Activated T-cell treated with anti-CD3 and anti-CD28 coated beads, Interleukin-2, amount 50 U/mL, for 72 hours (primary cell): Measurements from ENCODE around the gene FOXF1. TPM values are rescaled to one million over a fixed set of nuclear protein-coding genes. Genes with fewer than 3 reads are reported as not detected.

Experiments
- ATAC-seq, 2 donors: fragments of 150-1000 bp; cut with Tn5 transposase; replicated peaks in 1 of 2; 2 replicates each; pipeline ENCODE4 v1.10.0; 2021; ENCODE audit warnings: moderate library complexity in 2 of 2, mild to moderate bottlenecking in 1 of 2
- DNase-seq, 2 donors: peaks; one replicate each; pipeline ENCODE4 v3.0.0; 2021 to 2022; ENCODE audit warnings: mixed read lengths in 1 of 2
- H3K27ac Mint-ChIP-seq: one replicate; pipeline ENCODE4 v1.8.0; 2022; ENCODE audit warnings: mild to moderate bottlenecking, moderate library complexity, mixed read lengths
- H3K27me3 Mint-ChIP-seq: one replicate; pipeline ENCODE4 v1.8.0; 2022; ENCODE audit warnings: low read depth, mixed read lengths
- H3K36me3 Mint-ChIP-seq, 2 donors: one replicate each; pipeline ENCODE4 v1.8.0; 2022; ENCODE audit warnings: mixed read lengths in 2 of 2, mild to moderate bottlenecking in 1 of 2; ENCODE audit not compliant: insufficient read depth in 2 of 2
- H3K4me1 Mint-ChIP-seq: one replicate; pipeline ENCODE4 v1.8.0; 2022; ENCODE audit warnings: low read depth, mixed read lengths
- H3K4me3 Mint-ChIP-seq, 2 donors: one replicate each; pipeline ENCODE4 v1.8.0; 2022; ENCODE audit warnings: mild to moderate bottlenecking in 2 of 2, mixed read lengths in 2 of 2, moderate library complexity in 2 of 2
- H3K9me3 Mint-ChIP-seq, 2 donors: one replicate each; pipeline ENCODE4 v1.8.0; 2022; ENCODE audit warnings: mixed read lengths in 2 of 2
- total RNA-seq, 2 donors: library from RNA; stranded (reverse); gene quantifications; one replicate each; pipeline ENCODE4 v1.2.3, GENCODE V29; 2022

FOXF1 gene
- total RNA-seq, 2 donors from 2014 or later, result not detected

DNA sequence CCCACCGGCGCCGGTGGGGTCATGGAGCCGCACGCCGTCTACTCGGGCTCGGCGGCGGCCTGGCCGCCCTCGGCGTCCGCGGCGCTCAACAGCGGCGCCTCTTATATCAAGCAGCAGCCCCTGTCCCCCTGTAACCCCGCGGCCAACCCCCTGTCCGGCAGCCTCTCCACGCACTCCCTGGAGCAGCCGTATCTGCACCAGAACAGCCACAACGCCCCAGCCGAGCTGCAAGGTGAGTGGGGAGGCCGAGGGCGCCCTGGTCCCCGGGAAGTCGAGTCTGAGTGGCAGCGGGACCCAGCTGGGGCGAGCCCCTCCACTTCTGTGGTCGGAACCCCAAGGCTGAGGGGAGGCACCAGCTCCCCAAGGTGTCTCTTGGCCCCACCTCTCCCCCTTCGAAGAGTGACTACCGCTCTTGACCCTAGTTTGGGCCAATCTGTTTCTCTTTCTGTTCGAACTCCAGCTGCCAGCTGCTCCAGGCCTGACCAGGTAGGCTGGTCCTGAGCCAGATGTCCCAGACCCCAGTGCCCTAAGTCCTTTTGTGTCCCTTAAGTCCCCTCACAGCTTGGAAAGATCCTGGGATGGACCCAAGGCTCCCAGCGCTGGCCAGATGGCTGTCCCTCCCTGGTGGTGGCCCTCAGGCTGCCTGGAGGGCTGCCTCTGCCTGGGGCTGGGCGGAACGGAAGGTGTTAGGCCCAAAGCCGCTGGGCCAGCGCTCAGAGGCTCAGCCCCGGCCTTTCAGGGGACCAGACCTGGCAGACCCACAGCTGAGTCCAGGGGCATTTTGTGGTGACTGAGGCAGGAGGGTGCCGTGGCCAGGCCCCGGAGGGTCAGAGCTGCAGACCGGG, 1.2 kb downstream of the FOXF1 start:
- no peak for ATAC-seq
- Mint-ChIP-seq H3K9me3 (no peaks in the 10 kb centered on the region), H3K27me3 (peaks cover 68% of the 10 kb centered on the region), H3K4me3 (peak overlapping the region; percentile 52 to 55), H3K27ac (peak overlapping the region; percentile 12), H3K36me3 (peaks cover 2 to 4% of the 10 kb centered on the region in 2 donors), H3K4me1 (peaks cover 16% of the 10 kb centered on the region)
- no peak for DNase-seq

DNA sequence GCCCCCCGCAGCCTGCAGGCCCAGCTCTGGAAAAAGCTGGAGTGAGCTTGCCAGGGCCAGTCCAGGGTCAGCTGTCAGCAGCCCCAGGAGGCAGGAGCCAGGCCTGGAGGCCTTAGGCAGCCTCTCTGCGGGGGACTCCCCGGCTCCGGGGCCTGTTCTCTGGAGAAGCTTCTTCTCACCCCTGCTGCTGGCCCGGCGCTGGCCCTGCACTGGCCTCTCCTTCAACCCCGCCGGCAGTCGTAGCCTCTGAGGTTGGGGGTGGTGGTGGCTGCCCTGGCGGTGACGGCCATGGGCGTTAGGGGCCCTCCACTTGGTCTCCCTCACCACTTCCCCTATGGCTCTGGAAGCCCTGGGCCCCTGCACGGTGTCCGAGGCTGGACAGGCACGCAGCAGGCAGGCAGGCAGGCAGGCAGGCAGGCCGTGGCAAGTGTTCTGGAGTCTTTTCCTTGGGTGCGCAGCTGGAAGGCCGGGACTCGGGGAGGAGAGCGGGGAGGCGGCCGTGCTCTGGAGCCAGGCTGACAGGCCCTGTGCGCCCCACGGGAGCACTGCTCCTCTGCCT, 2.1 kb downstream of the FOXF1 start:
- H3K36me3 Mint-ChIP-seq, result peaks cover 2 to 4% of the 10 kb centered on the region in 2 donors
- no peak for DNase-seq
- H3K4me3 Mint-ChIP-seq, result no peak overlapping the region
- no peaks in the 10 kb centered on the region for H3K9me3 Mint-ChIP-seq
- ATAC-seq, result no peak
- H3K27me3 Mint-ChIP-seq, result peaks cover 68% of the 10 kb centered on the region
- H3K27ac Mint-ChIP-seq, result no peak overlapping the region
- H3K4me1 Mint-ChIP-seq, result peaks cover 12% of the 10 kb centered on the region

DNA sequence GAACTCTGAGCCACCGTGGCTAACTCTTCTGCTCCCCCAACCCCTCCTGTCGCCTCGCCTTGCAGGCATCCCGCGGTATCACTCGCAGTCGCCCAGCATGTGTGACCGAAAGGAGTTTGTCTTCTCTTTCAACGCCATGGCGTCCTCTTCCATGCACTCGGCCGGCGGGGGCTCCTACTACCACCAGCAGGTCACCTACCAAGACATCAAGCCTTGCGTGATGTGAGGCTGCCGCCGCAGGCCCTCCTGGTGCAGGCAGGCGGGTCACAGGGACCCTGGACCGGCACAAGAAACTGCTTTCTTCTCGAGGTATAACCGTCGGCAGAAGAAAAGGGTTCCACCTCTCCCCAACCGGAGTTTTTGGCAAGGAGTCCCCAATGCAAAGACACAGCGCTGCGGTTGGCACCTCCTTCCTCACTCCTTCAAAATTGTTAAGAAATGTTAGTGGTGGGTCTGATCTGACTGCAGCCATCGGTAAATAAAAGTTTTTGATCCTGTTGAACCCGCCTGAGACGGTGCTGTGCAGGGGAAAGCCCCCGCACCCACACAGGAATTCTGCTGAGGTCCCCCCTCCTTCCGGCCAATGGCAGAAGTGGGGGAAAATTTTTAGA, 2.6 kb downstream of the FOXF1 start:
- no peaks in the 10 kb centered on the region for H3K9me3 Mint-ChIP-seq
- DNase-seq, result no peak
- H3K4me1 Mint-ChIP-seq, result peaks cover 7% of the 10 kb centered on the region
- H3K4me3 Mint-ChIP-seq, result no peak overlapping the region
- no peak for ATAC-seq
- H3K27me3 Mint-ChIP-seq, result peaks cover 68% of the 10 kb centered on the region
- H3K27ac Mint-ChIP-seq, result no peak overlapping the region
- peaks cover 2 to 4% of the 10 kb centered on the region in 2 donors for H3K36me3 Mint-ChIP-seq

DNA sequence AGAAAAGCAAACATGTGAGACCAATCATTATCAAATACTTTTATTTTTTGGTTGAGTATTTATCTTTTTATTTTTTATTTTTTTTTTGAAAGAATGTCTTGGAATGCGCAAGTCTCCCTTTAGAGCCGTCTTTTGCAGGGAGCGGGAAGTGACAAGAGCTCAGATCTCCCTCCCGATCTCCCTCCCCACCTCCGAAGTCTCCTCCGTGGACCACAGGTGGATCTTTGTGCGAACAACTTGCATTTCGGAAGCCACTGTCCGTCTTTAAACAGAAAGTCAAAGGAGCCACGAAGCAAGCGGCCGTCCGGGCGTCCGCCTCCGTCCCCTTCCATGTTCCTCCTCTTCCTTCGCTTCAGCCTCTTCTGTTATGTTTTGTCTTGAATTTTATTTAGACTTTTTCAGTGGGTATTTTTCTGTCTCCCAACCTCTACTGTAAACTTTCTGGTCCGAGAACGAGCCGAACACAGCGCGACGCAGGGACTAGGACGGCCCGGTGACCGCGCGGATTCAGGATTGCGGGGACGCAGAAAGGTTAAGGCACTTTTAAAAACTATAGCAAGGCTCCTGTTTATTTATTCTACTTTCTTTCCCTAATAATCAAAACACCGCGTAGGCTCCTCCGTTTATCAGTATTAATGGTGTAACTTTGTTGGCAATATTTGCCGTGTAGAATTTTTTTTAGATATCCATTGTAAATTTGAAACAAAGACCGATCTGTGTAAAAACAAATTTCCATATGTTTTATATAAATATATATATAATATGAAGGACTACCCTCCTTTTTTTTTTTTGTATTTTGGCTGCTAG, 3.3 kb downstream of the FOXF1 start:
- peaks cover 73% of the 10 kb centered on the region for H3K27me3 Mint-ChIP-seq
- DNase-seq (no peak), ATAC-seq (no peak)
- H3K27ac Mint-ChIP-seq, result no peak overlapping the region
- H3K36me3 Mint-ChIP-seq, result peaks cover 2 to 4% of the 10 kb centered on the region in 2 donors
- peaks cover 6% of the 10 kb centered on the region for H3K4me1 Mint-ChIP-seq
- peak overlapping the region in 1 of 2 donors; percentile 29 for H3K4me3 Mint-ChIP-seq
- no peaks in the 10 kb centered on the region for H3K9me3 Mint-ChIP-seq

DNA sequence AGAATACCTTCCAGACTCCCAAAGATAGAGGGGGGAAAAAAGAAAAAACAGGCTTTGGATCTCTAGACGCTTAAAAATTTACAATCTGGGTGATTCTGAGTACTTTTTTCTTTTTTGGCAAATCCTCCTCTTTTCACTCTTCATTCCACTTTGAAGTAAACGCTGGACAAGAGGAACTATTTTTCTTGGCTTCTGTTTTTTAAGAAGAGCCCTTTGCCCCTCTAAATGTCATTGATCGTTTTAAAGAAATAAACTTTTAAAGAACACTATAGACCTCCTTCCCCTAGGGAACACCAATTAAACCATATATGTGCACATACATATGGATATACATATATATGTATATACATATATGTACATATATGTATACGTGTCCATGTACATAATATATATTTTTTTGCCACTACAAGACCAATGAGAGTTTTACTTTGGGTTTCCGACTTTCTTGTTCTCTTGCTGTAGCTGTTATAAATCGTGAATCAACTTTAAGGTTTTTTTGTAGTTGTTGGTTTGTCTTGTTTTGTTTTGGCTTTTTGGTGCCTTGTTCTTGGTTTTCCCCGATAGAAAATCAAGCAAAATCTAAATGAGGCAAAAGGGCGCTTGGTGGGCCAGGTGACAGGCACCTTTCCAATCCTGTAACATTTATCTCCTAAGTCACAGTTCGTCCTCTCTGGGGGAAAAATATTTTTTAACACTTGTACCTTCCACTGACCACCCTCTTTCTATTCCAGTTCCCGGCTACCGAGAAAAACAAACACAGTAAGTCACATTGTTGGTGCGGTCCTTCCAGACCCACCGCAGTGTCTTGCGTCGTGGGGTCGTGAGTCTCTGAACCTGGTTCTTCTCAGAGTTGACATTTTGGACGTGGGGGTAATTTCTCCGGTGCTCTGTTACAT, 4.4 kb downstream of the FOXF1 start:
- no peak overlapping the region for H3K4me3 Mint-ChIP-seq
- H3K27ac Mint-ChIP-seq, result peak overlapping the region; percentile 62
- ATAC-seq, result no peak
- H3K4me1 Mint-ChIP-seq, result peaks cover 7% of the 10 kb centered on the region
- H3K9me3 Mint-ChIP-seq, result no peaks in the 10 kb centered on the region
- peaks cover 77% of the 10 kb centered on the region for H3K27me3 Mint-ChIP-seq
- no peak for DNase-seq
- H3K36me3 Mint-ChIP-seq, result peaks cover 1 to 2% of the 10 kb centered on the region in 2 donors

DNA sequence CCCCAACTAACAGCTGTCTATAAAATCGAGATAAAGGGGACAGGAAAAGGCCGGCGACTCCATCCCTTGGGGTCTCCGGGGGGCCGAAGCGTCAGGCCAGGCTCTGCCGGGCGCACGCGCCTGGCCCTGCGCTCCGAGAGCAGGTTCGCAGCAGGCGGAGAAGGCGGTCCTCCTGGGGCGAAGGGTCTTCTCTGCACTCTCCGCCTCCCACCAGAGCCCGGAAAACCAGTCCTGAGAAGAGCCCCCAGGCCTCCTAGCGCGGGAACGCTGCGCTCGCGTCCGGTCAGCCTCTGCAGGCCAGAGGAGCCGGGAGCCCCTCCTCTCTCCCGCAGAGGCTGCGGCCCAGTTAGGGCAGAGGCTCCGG, 5.1 kb downstream of the FOXF1 start:
- Mint-ChIP-seq H3K4me3 (no peak overlapping the region), H3K9me3 (no peaks in the 10 kb centered on the region), H3K36me3 (peaks cover 1 to 2% of the 10 kb centered on the region in 2 donors), H3K27ac (no peak overlapping the region), H3K27me3 (peaks cover 77% of the 10 kb centered on the region), H3K4me1 (peaks cover 13% of the 10 kb centered on the region)
- ATAC-seq (no peak), DNase-seq (no peak)

DNA sequence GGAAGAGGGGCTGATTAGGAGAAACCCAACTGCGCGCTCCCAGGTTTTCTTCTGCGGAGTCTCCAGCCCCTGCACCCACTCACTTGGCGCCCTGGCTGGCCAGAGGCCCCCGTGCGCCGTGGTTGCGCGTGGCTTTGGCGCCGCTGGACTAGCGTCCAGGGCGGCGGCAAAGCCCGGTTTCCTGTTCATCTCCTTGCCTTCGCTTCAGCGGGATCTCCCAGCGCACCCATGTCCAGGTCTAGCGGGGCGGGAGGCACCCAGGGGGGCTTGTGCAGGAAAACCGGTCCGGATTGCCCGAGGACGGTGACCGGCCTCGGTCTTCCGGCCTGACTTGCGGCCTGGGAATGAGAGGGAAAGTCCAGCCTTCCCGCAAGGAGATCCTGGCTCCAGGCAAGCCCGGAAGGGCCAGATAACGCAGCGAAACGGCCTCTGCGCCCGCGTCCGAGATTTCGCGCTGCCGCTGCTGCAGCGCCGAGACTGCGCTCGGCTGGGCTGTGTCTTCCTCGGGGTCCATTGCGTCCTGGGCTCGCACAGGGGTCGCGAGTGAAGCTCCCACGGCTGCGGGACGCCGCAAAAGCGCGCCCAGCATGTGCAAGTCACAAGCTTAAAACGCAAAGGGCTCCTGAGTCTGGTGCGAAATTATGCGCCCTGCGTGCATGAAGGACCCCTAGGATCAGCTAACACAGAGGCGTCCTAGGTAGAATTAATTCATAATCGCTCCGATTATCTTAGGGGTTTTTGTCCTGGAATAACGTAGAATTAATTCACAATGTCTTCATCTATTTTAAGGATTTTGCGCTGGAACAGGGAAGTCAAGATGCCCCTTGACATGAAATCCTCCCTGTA, 5.7 kb downstream of the FOXF1 start:
- Mint-ChIP-seq H3K4me3 (no peak overlapping the region), H3K9me3 (no peaks in the 10 kb centered on the region), H3K27ac (peak overlapping the region; percentile 69), H3K36me3 (peaks cover 0 to 1% of the 10 kb centered on the region in 2 donors), H3K27me3 (peaks cover 77% of the 10 kb centered on the region), H3K4me1 (peaks cover 13% of the 10 kb centered on the region)
- no peak for ATAC-seq
- DNase-seq, result no peak

DNA sequence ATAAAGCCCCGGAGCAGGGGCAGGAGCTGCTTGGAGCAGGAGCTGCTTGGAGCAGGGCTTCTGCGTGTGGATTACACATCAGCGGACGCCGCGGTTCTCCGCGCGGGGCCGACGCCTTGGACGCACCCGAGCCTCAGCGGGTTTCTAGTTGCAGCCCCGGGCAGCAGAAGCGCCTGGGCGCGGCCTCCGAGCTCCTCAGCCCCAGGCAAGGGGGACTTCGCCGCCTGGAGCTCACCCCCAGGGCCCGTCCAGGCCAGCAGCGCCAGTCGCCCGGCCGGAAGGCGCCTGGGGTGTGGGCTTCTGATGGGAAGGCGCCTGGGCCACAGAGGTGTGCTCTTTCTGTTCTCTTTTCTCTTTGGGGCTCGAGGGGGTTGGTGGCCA, 6.3 kb downstream of the FOXF1 start:
- no peak for DNase-seq
- H3K4me1 Mint-ChIP-seq, result peaks cover 13% of the 10 kb centered on the region

DNA sequence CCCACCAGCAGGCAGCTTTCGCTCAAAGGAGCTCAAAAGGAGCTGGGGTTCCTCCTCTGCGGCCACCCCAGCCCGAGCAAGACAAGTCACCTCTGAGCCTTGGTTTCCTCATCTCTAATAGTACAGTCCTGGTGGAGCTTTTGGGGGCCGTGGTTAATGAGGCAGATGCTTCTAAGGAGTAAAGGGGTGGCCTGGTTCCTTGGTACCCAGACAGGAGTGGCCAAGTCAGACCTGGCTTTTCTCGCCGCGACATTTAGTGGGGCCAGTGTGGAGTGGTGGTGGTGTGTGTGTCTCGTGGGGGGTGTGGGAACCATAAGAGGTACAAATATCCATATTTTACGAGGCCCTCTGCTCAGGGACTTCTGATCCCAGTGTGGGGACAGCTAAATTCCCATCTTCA, 6.7 kb downstream of the FOXF1 start:
- no peaks in the 10 kb centered on the region for H3K9me3 Mint-ChIP-seq
- H3K27ac Mint-ChIP-seq, result no peak overlapping the region
- peaks cover 13% of the 10 kb centered on the region for H3K4me1 Mint-ChIP-seq
- H3K4me3 Mint-ChIP-seq, result no peak overlapping the region
- H3K27me3 Mint-ChIP-seq, result peaks cover 71% of the 10 kb centered on the region
- no peak for DNase-seq
- no peak for ATAC-seq
- no peaks in the 10 kb centered on the region for H3K36me3 Mint-ChIP-seq

More for the DNA sequence above, 6.3 kb downstream of the FOXF1 start:
- Mint-ChIP-seq H3K9me3 (no peaks in the 10 kb centered on the region), H3K27ac (peak overlapping the region; percentile 69), H3K36me3 (peaks cover 0 to under 1% of the 10 kb centered on the region in 2 donors), H3K27me3 (peaks cover 74% of the 10 kb centered on the region), H3K4me3 (no peak overlapping the region)
- ATAC-seq, result no peak

DNA sequence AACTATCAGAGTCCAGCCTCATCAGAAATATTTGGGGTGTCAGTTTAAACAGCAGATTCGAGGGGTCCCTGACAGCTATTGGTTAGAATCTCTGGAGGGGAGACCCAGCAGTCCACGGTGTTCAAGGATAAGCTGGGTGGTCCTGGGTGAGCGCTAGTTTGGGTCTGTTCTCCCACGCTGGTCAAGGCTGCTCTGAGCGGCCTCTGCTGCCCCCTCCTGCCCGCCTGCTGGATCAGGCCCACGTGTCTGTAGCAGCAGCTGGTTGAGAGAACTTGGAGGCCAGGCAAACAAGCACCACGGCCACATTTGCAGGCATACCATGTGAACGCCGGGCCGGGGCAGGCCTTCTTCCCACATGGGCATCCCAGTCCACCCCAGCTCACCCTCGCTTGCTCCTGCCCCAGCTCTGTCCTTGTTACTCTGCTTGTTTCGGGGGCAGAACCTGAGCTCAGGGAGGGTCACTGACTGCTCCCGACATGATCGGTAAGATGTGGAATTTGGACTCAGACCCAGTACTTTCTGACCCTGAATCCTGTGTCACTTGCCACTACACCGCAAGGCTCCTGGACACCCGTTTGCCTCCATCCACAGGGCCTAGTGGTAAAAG, 7.4 kb downstream of the FOXF1 start:
- Mint-ChIP-seq H3K27ac (no peak overlapping the region), H3K27me3 (peaks cover 66% of the 10 kb centered on the region), H3K36me3 (no peaks in the 10 kb centered on the region), H3K4me3 (no peak overlapping the region), H3K4me1 (peaks cover 13% of the 10 kb centered on the region), H3K9me3 (no peaks in the 10 kb centered on the region)
- peak; percentile 45 to 55 for DNase-seq
- peak; percentile 65 to 67 for ATAC-seq

DNA sequence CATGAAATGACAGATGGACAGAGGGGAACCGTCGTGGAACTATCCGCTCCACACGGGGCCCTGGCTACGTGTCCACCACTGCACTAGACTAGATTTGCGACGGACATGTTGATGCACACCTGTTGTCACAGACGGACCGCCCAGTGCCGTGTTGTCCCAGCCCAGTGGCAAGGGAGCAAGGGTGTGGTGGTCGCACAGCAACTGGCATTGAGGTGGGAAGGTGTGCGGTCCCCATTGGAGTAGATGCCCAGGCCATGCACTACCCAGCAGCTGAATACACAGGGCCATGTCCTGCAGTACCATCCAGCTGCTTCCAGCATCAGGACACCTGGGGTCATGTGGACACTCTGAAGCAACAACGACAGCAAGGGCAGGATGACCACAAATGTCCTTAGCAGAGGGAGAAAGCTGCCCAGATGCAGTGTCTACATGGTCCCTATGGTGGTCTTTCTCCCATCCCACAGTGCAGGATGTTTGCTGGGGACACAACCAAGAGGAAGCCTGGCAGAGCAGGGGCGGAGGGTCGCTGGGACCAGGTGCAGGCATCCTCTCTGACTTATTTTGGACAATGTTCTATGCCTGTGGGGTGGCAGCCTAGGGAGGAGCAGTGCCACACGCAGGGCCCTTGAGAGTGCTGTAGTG, 8.8 kb downstream of the FOXF1 start:
- ATAC-seq, result no peak
- Mint-ChIP-seq H3K36me3 (no peaks in the 10 kb centered on the region), H3K4me1 (peaks cover 13% of the 10 kb centered on the region), H3K9me3 (no peaks in the 10 kb centered on the region), H3K27me3 (peaks cover 52% of the 10 kb centered on the region), H3K4me3 (peak overlapping the region in 1 of 2 donors; percentile 5), H3K27ac (no peak overlapping the region)
- no peak for DNase-seq
